HG03432 (cell line): Measurements from ENCODE around the gene CIB2.

Experiments used
- ATAC-seq: cut with Tn5 transposase; IDR thresholded peaks from one replicate; pipeline ENCODE4 v1.9.1; 2021; ENCODE audit warnings: mild to moderate bottlenecking, moderate library complexity; ENCODE audit not compliant: unreplicated experiment

CIB2 gene

DNA sequence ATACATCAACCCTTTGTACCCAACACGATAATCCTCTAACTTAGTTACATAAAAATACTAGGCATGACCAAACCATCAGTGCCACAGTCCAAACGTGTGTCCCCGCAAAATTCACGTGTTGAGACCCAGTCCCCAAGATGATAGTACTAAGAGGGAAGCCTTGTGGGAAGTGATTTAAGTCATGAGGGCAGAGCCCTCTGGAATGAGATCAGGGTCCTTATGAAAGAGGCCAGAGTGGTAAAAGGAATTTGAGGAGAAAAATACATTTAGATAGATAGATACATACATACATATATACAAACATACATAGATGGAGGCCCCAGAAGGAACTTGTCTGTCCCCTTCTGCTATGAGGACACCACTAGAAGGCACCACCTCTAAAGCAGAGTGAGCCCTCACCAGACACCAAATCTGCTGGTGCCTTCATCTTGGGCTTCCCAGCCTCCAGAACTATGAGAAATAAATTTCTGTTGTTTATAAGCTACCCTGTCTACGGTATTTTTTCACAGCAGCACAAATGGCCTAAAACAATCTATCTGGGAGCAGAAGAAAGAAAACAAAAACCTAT lies 61.7 kb downstream of the CIB2 start:
- no peak for ATAC-seq

GRCh38 chr15:78069052-78069414 lies 62.2 kb downstream of the CIB2 start:
- peak; percentile 10 for ATAC-seq

DNA sequence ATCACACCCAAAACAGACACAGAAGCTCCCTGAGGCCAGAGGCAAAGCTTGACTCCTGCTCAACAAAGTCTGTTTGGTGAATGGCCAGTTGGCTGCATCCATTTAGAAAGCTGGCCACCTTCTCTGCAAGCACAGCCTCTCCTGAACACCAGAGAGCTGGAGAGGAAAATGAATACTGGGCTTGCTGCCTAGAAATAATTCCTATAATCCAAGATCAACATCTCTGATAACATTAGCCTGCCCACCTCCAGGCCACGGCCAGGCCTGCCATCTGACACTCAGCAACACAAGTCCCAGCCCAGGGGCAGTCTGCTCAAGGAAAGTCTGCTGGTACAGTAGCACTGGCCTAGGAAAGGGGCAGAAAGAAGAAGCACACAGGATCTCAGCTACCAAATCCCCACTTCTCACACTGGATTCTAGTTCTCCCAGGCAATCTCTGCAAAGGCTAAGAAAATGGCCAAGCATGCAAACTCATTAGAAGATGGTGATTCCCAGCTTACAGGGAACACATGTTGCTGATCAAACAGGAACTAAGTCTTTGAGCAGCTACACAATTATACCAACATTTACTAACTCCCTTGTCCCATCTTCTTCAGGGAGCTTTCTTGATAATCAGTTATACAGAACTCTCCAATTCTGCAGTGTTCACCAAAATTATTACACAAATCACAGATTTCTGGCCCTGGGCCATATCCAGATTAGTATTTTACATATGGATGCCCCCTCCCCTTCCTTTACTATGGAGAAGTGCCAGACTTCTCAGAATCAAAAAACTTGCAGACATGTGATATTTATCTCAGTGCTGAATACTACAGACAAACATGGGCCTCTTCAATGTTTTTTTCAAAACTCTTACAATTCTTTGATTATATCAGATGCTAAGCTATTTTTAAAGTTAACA lies 63.7 kb downstream of the CIB2 start:
- ATAC-seq = no peak

DNA sequence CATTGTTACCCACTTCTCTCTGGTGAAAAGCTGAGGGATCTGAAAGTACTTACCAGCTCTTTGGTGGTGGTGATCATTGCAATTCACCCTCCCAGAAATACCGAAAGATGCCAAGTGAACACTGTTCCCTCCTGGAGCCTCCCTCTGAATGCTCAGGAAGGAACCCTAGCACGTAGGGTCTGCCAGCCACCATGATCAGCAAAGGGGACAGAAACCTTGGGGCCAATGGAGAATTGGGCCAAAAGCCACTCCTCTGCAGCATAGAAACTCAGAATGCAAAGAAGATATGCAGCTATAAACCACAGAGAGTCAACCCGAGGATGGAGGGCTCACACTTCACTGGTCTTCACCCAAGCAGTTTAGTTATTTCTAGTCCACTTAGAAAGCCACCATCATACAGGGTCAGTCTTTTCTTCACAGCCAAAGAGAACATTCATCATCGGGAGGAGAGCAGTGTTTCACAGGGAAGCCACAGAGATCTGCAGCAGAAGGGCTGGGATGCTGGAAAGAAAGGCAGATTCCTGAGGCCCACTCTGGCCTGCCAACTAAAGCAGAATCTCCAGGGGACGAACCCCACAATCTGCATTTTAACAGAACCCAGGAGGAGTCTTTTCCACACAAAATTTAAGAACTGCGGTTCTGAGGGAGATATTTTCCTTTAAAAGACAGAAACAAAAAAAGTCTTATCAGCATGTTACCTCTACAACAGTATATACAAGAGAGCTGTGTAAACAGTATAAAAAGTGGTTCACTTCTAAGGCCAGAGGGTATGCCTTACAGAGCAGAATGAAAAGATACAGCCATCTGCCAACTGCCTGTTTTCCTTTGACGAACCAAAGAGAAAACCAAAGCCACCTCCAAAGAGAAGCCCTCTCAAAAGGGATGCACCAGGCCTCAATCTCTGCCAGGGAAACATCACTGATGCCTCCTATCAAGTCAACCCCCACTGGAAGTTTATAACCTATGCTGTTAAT lies 65.0 kb downstream of the CIB2 start:
- ATAC-seq = peak; percentile 52

DNA sequence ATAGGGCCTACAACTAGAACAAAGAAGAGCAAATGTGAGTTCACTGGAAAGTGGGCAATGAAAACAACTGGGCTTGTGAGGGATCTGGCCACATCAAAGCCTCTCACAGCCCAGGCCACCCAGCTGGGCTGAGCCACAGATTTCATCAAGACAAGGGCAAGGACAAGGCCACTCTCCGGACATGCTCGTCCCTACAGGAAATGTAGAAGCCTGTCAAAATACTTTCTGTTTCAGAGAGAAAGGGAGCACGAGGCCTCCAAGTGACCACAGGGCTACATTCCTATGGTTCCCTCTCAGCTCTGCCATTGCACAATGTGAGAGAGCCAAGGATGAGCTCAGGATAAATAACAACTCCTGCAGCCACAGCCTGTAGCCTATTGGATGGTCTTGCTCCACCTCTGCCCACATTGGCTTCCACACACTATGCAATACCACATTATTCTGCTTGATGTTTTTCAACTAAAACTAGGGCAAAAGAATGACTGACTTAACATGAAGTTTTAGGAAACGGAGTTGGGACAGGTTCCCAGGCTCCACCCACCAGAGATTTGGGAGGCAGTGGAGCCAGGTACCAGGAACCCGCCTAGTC lies 65.9 kb downstream of the CIB2 start:
- no peak for ATAC-seq

DNA sequence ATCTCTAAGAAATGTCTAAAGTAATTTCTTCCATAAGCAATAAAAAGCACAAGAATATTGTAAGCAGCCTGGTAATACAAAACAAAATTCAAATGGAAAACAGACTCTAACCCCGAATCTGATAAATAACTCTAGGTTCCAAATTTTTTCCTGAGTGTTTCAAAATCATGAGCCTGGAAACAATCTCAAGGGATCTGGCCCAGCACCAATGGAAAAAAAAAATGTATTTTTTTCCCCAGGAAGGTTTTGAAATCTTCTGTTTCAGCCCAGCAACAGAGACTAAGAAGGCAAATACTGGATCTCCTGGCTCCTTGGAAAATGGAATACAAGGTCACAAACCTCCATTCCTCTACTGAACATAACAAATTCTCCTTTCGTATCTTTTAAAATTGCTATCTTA lies 66.7 kb downstream of the CIB2 start:
- no peak for ATAC-seq

- ATAC-seq = no peak
Measured at GRCh38 chr15:78063970-78064385, 67.3 kb downstream of the CIB2 start.

- no peak for ATAC-seq
Measured at GRCh38 chr15:78063217-78063616, 68.0 kb downstream of the CIB2 start.

- ATAC-seq = peak; percentile 46
Measured at GRCh38 chr15:78061963-78062427, 69.2 kb downstream of the CIB2 start.

- no peak for ATAC-seq
Measured at GRCh38 chr15:78060232-78060631, 71.0 kb downstream of the CIB2 start.

GRCh38 chr15:78059110-78059839 lies 72.0 kb downstream of the CIB2 start:
- no peak for ATAC-seq

- no peak for ATAC-seq
Measured at GRCh38 chr15:78058401-78058935, 72.8 kb downstream of the CIB2 start.

DNA sequence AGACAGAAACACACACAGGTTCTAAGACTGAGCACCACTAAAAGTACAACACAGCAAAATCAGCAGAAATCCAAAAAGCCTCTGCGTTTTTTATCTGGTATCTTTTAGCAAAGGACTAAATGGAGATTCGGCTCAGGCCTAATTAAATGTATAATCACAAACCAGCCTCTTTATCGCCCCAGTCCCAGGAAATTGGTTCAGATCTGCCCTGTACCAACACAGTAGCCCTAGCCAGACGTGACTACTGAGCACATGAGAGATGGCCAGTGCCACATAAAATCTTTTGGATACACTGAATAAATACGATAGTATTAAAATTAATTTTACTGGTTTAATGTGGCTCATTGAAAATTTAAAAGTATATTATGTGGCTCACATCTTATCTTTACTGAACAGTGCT lies 73.4 kb downstream of the CIB2 start:
- no peak for ATAC-seq

- peak; percentile 55 for ATAC-seq
Measured at GRCh38 chr15:78056714-78057269, 74.5 kb downstream of the CIB2 start.

- peak; percentile 33 for ATAC-seq
Measured at GRCh38 chr15:78055919-78056713, 75.1 kb downstream of the CIB2 start.

DNA sequence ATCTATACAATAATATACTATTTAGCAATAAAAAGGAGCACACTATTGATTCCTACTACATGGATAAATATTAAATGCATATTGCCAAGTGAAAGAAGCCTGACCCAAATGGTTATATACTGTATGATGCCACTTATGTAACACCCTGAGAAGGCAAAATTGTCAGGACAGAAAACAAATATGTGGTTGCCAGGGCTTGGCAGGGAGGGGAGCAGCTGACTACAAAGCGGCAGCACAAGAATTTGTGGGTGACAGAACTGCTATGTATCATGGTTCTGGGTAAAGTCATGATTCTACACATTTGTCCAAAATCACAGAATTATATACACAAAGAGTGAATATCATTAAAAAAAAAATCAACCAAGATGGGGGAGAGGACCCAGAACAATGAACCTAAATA lies 76.3 kb downstream of the CIB2 start:
- ATAC-seq = no peak
